Karpas-422 (cell line): Measurements from ENCODE around the gene SWT1. TPM values are rescaled to one million over a fixed set of nuclear protein-coding genes. Genes with fewer than 3 reads are reported as not detected.

ENCODE experiments used
- DNase-seq: peaks from one replicate; pipeline ENCODE4 v3.0.0-alpha.2; 2015
- H2AFZ ChIP-seq: fragments of 200-600 bp; sonication (generic); 2 replicates; pipeline ENCODE4 v1.6.1; 2014; ENCODE audit warnings: antibody characterized with exemption, low read length, mixed read lengths
- H3K27ac ChIP-seq: fragments of 200-600 bp; sonication (generic); 2 replicates; pipeline ENCODE4 v1.5.1; 2014; ENCODE audit warnings: mild to moderate bottlenecking, low read length, moderate library complexity
- H3K27me3 ChIP-seq: fragments of 200-600 bp; sonication (generic); 2 replicates; pipeline ENCODE4 v1.6.1; 2014; ENCODE audit warnings: low read length, mixed read lengths
- H3K36me3 ChIP-seq: fragments of 200-600 bp; sonication (generic); 2 replicates; pipeline ENCODE4 v1.6.1; 2014; ENCODE audit warnings: low read length, mixed read lengths; ENCODE audit not compliant: insufficient read depth
- H3K4me1 ChIP-seq: fragments of 200-600 bp; sonication (generic); 2 replicates; pipeline ENCODE4 v1.6.1; 2014; ENCODE audit warnings: mild to moderate bottlenecking, low read length, mixed read lengths
- H3K4me2 ChIP-seq: fragments of 200-600 bp; sonication (generic); 2 replicates; pipeline ENCODE4 v1.6.1; 2014; ENCODE audit warnings: low read length, low read depth, mild to moderate bottlenecking; ENCODE audit not compliant: poor library complexity, severe bottlenecking
- H3K4me3 ChIP-seq: fragments of 200-600 bp; sonication (generic); 2 replicates; pipeline ENCODE4 v1.5.1; 2014; ENCODE audit warnings: mild to moderate bottlenecking, antibody characterized with exemption, low read length, mixed read lengths
- H3K79me2 ChIP-seq: fragments of 200-600 bp; sonication (generic); 2 replicates; pipeline ENCODE4 v1.6.1; 2014; ENCODE audit warnings: mild to moderate bottlenecking, low read length, mixed read lengths
- H3K9ac ChIP-seq: fragments of 200-600 bp; sonication (generic); 2 replicates; pipeline ENCODE4 v1.6.0; 2014; ENCODE audit warnings: low read length
- H3K9me2 ChIP-seq: fragments of 200-600 bp; sonication (generic), shearing (Covaris generic); replicated peaks from 2 replicates; pipeline ENCODE4 v1.6.0; 2014; ENCODE audit warnings: mild to moderate bottlenecking, low read length, moderate library complexity; ENCODE audit not compliant: insufficient read depth
- H3K9me3 ChIP-seq: fragments of 300-700, 200-600 bp; sonication (generic); 2 replicates; pipeline ENCODE4 v1.6.1; 2014; ENCODE audit warnings: low read length, mixed read lengths
- H4K20me1 ChIP-seq: fragments of 200-600 bp; sonication (generic); 2 replicates; pipeline ENCODE4 v1.6.1; 2014; ENCODE audit warnings: mild to moderate bottlenecking, antibody characterized with exemption, low read length, low read depth; ENCODE audit not compliant: insufficient read depth
- small RNA-seq: library from RNA; depleted of rRNA; stranded (forward); fragments of <200 nt; gene quantifications from one replicate; pipeline ENCODE3, GENCODE V24; 2014
- total RNA-seq: library from RNA; depleted of rRNA; stranded (reverse); fragments of >200 nt; shearing (Covaris generic); gene quantifications from 2 replicates; pipeline ENCODE4 v1.2.3, GENCODE V29; 2014; ENCODE audit warnings: low replicate concordance; rRNA removed

The SWT1 gene
- total RNA-seq, 1 experiment from 2014 or later, result 1.8 TPM

GRCh38 chr1:185338719-185339622 is 182.0 kb downstream of the SWT1 start:
- H3K4me3 ChIP-seq, result no peak overlapping the region
- no peak overlapping the region for H3K27ac ChIP-seq
- no peaks in the 10 kb centered on the region for H3K79me2 ChIP-seq
- no peaks in the 10 kb centered on the region for H3K4me1 ChIP-seq
- no peaks in the 10 kb centered on the region for H3K36me3 ChIP-seq
- no peaks in the 10 kb centered on the region for H4K20me1 ChIP-seq
- H3K27me3 ChIP-seq, result no peaks in the 10 kb centered on the region
- H2AFZ ChIP-seq, result no peak overlapping the region
- no peaks in the 10 kb centered on the region for H3K9me3 ChIP-seq
- H3K9me2 ChIP-seq, result no peaks in the 10 kb centered on the region
- DNase-seq, result no peak
- no peak overlapping the region for H3K4me2 ChIP-seq
- no peak overlapping the region for H3K9ac ChIP-seq

- no peak overlapping the region for H3K9ac ChIP-seq
- no peaks in the 10 kb centered on the region for H3K9me3 ChIP-seq
- H2AFZ ChIP-seq, result no peak overlapping the region
Observed at GRCh38 chr1:185341196-185341781, 184.3 kb downstream of the SWT1 start.

More at GRCh38 chr1:185341196-185341781, 184.3 kb downstream of the SWT1 start:
- no peaks in the 10 kb centered on the region for H3K27me3 ChIP-seq
- no peak for DNase-seq
- H3K9me2 ChIP-seq, result no peaks in the 10 kb centered on the region
- H3K36me3 ChIP-seq, result no peaks in the 10 kb centered on the region
- no peaks in the 10 kb centered on the region for H3K4me1 ChIP-seq
- no peak overlapping the region for H3K4me3 ChIP-seq
- no peak overlapping the region for H3K27ac ChIP-seq
- H4K20me1 ChIP-seq, result no peaks in the 10 kb centered on the region
- no peaks in the 10 kb centered on the region for H3K79me2 ChIP-seq
- no peak overlapping the region for H3K4me2 ChIP-seq

Small RNA genes within 50 kb of the gene (small RNA-seq; reads per million reads assigned to genes)
- gene RF00019, result not detected

Other genes with a start within 250 kb of the SWT1 start
- gene NIBAN1, start 182.7 kb upstream of the SWT1 start, total RNA-seq, result 26.1 and 31.2 TPM in 2 replicates
- 30.4 and 31.7 TPM in 2 replicates for gene RNF2, start 111.6 kb upstream of the SWT1 start, total RNA-seq
- gene TRMT1L, start 214 bp upstream of the SWT1 start, total RNA-seq, result 20.0 and 26.1 TPM in 2 replicates
- gene IVNS1ABP, start 160.1 kb downstream of the SWT1 start, total RNA-seq, result 60.0 and 113 TPM in 2 replicates